Measurements from ENCODE around the gene MYO16. TPM values are rescaled to one million over a fixed set of nuclear protein-coding genes. Genes with fewer than 3 reads are reported as not detected.

MYO16 gene
- total and polyA plus RNA-seq, 2 donors (not counting 1 experiment from before 2014, with no cell fraction given): under 0.01 to 0.01 TPM

GRCh38 chr13:109093998-109094397 lies 464.6 kb downstream of the MYO16 start:
- no peaks in the 10 kb centered on the region for H3K9me3 ChIP-seq (ENCODE audit: control insufficient read depth, insufficient read depth, low read depth, low read length)
- no peaks in the 10 kb centered on the region for H3K27me3 ChIP-seq (ENCODE audit: control insufficient read depth, insufficient read depth, low read length)
- H2AFZ ChIP-seq (ENCODE audit: low read length): no peak overlapping the region
- H3K36me3 ChIP-seq (ENCODE audit: control insufficient read depth, insufficient read depth, low read length): no peaks in the 10 kb centered on the region
- H3K79me2 ChIP-seq (ENCODE audit: control insufficient read depth, insufficient read depth, low read length): no peaks in the 10 kb centered on the region
- H3K4me3 ChIP-seq (replicated peaks in 1 of 4; ENCODE audit: control extremely low read depth in 1 of 4, insufficient read depth in 1 of 4, low read depth in 3 of 4, low read length in 4 of 4): no peak overlapping the region
- no peaks in the 10 kb centered on the region for H3K4me1 ChIP-seq (ENCODE audit: control insufficient read depth, extremely low read depth, insufficient read depth, low read length)
- TF ChIP-seq EZH2 (IDR thresholded peaks at IDR 0.05; ENCODE audit: low read length, missing control alignments): no peak
- TF ChIP-seq CTCF (conservative IDR thresholded peaks at IDR 0.05 in 1 of 2, IDR thresholded peaks at IDR 0.05 in 1 of 2; ENCODE audit: low read depth in 1 of 2, low read length in 2 of 2): no peak
- DNase-seq (ENCODE audit: low read depth in 2 of 2): no peak
- H3K9ac ChIP-seq (ENCODE audit: insufficient read depth, low read length): no peak overlapping the region
- H4K20me1 ChIP-seq (ENCODE audit: control insufficient read depth, extremely low read depth, insufficient read depth, low read length): no peaks in the 10 kb centered on the region
- no peak overlapping the region for H3K4me2 ChIP-seq (ENCODE audit: extremely low read depth, insufficient read depth, low read length)
- H3K27ac ChIP-seq (ENCODE audit: insufficient read depth, low read length): no peak overlapping the region

- DNase-seq (ENCODE audit: low read depth in 2 of 2): no peak
- no peaks in the 10 kb centered on the region for H3K36me3 ChIP-seq (ENCODE audit: control insufficient read depth, insufficient read depth, low read length)
- H3K79me2 ChIP-seq (ENCODE audit: control insufficient read depth, insufficient read depth, low read length): no peaks in the 10 kb centered on the region
- no peak for TF ChIP-seq CTCF (conservative IDR thresholded peaks at IDR 0.05 in 1 of 2, IDR thresholded peaks at IDR 0.05 in 1 of 2; ENCODE audit: low read depth in 1 of 2, low read length in 2 of 2)
- TF ChIP-seq EZH2 (IDR thresholded peaks at IDR 0.05; ENCODE audit: low read length, missing control alignments): no peak
- H3K9me3 ChIP-seq (ENCODE audit: control insufficient read depth, insufficient read depth, low read depth, low read length): no peaks in the 10 kb centered on the region
- H3K27me3 ChIP-seq (ENCODE audit: control insufficient read depth, insufficient read depth, low read length): no peaks in the 10 kb centered on the region
- H3K27ac ChIP-seq (ENCODE audit: insufficient read depth, low read length): no peak overlapping the region
- H2AFZ ChIP-seq (ENCODE audit: low read length): no peak overlapping the region
- no peak overlapping the region for H3K9ac ChIP-seq (ENCODE audit: insufficient read depth, low read length)
- no peak overlapping the region for H3K4me2 ChIP-seq (ENCODE audit: extremely low read depth, insufficient read depth, low read length)
- no peaks in the 10 kb centered on the region for H3K4me1 ChIP-seq (ENCODE audit: control insufficient read depth, extremely low read depth, insufficient read depth, low read length)
- no peaks in the 10 kb centered on the region for H4K20me1 ChIP-seq (ENCODE audit: control insufficient read depth, extremely low read depth, insufficient read depth, low read length)
- no peak overlapping the region for H3K4me3 ChIP-seq (replicated peaks in 1 of 4; ENCODE audit: control extremely low read depth in 1 of 4, insufficient read depth in 1 of 4, low read depth in 3 of 4, low read length in 4 of 4)
These were observed 465.7 kb downstream of the MYO16 start for GRCh38 chr13:109095126-109095525.

- Histone ChIP-seq H3K9ac (ENCODE audit: insufficient read depth, low read length) (no peak overlapping the region), H3K27ac (ENCODE audit: insufficient read depth, low read length) (no peak overlapping the region), H4K20me1 (ENCODE audit: control insufficient read depth, extremely low read depth, insufficient read depth, low read length) (no peaks in the 10 kb centered on the region), H3K27me3 (ENCODE audit: control insufficient read depth, insufficient read depth, low read length) (no peaks in the 10 kb centered on the region), H3K9me3 (ENCODE audit: control insufficient read depth, insufficient read depth, low read depth, low read length) (no peaks in the 10 kb centered on the region), H3K36me3 (ENCODE audit: control insufficient read depth, insufficient read depth, low read length) (no peaks in the 10 kb centered on the region), H2AFZ (ENCODE audit: low read length) (no peak overlapping the region), H3K4me1 (ENCODE audit: control insufficient read depth, extremely low read depth, insufficient read depth, low read length) (no peaks in the 10 kb centered on the region), H3K4me3 (replicated peaks in 1 of 4; ENCODE audit: control extremely low read depth in 1 of 4, insufficient read depth in 1 of 4, low read depth in 3 of 4, low read length in 4 of 4) (no peak overlapping the region), H3K4me2 (ENCODE audit: extremely low read depth, insufficient read depth, low read length) (no peak overlapping the region), H3K79me2 (ENCODE audit: control insufficient read depth, insufficient read depth, low read length) (no peaks in the 10 kb centered on the region)
- TF ChIP-seq CTCF (conservative IDR thresholded peaks at IDR 0.05 in 1 of 2, IDR thresholded peaks at IDR 0.05 in 1 of 2; ENCODE audit: low read depth in 1 of 2, low read length in 2 of 2): no peak
- no peak for TF ChIP-seq EZH2 (IDR thresholded peaks at IDR 0.05; ENCODE audit: low read length, missing control alignments)
- DNase-seq (ENCODE audit: low read depth in 2 of 2): no peak
These were observed 466.7 kb downstream of the MYO16 start for GRCh38 chr13:109096101-109096500.
